IMR-90 (cell line): ENCODE results near the gene FAS. TPM values are rescaled to one million over a fixed set of nuclear protein-coding genes. Genes with fewer than 3 reads are reported as not detected.

ENCODE experiments used
- ATAC-seq: fragments of 200-7000 bp; cut with Tn5 transposase; 2 replicates; pipeline ENCODE4 v1.9.1; 2020; ENCODE audit warnings: low read depth, mild to moderate bottlenecking, moderate library complexity
- BruUV-seq: library from RNA; stranded (reverse); fragments of 400-500 nt; replicated peaks from 2 replicates; lab custom pipeline; 2021; lab: Mats Ljungman, UMichigan
- CTCF ChIA-PET: fragments of 300-600 bp; formaldehyde crosslinking; extraction: SDS; loops from one replicate; lab custom pipeline; 2021; ENCODE audit warnings: antibody characterized with exemption; lab: Yijun Ruan, JAX
- POLR2A ChIA-PET: fragments of 300-600 bp; sonication (Branson Sonifier 250); formaldehyde crosslinking; loops from one replicate; lab custom pipeline; 2022; ENCODE audit warnings: antibody characterized with exemption; ENCODE audit not compliant: unreplicated experiment; lab: Charles Lee
- DNase-seq: peaks from one replicate; pipeline ENCODE4 v3.0.0; 2013
- H2AFZ ChIP-seq: replicated peaks from 2 replicates; pipeline ENCODE3; 2013; ENCODE audit warnings: low read length, mild to moderate bottlenecking; ENCODE audit not compliant: poor library complexity
- H2AK5ac ChIP-seq: 2 replicates; pipeline ENCODE4 v1.6.1; 2013; ENCODE audit warnings: low read depth, low read length, inconsistent platforms
- H2AK9ac ChIP-seq: replicated peaks from 2 replicates; pipeline ENCODE3; 2013; ENCODE audit warnings: mild to moderate bottlenecking, low read depth, low read length, moderate library complexity; ENCODE audit not compliant: poor library complexity
- H2BK120ac ChIP-seq: 2 replicates; pipeline ENCODE4 v1.6.1; 2013; ENCODE audit warnings: low read depth, low read length, inconsistent platforms
- H2BK15ac ChIP-seq: 3 replicates; pipeline ENCODE4 v1.6.1; 2013; ENCODE audit warnings: low read depth, low read length, inconsistent platforms
- H2BK20ac ChIP-seq: 2 replicates; pipeline ENCODE4 v1.6.1; 2013; ENCODE audit warnings: low read depth, mild to moderate bottlenecking, inconsistent platforms, low read length, moderate library complexity
- H2BK5ac ChIP-seq: 2 replicates; pipeline ENCODE4 v1.6.1; 2013; ENCODE audit warnings: mild to moderate bottlenecking, low read depth, low read length, inconsistent platforms; ENCODE audit not compliant: poor library complexity, severe bottlenecking
- H3K14ac ChIP-seq: replicated peaks from 2 replicates; pipeline ENCODE4 v1.6.1; 2013; ENCODE audit warnings: low read depth, low read length, inconsistent platforms
- H3K18ac ChIP-seq: 2 replicates; pipeline ENCODE4 v1.6.1; 2013; ENCODE audit warnings: low read depth, low read length, control low read depth
- H3K23ac ChIP-seq: 2 replicates; pipeline ENCODE4 v1.6.1; 2013; ENCODE audit warnings: low read depth, low read length, inconsistent platforms
- H3K27ac ChIP-seq: 2 replicates; pipeline ENCODE4 v1.5.1; 2013; ENCODE audit warnings: mild to moderate bottlenecking, control low read depth, low read length; ENCODE audit not compliant: insufficient read depth
- H3K27me3 ChIP-seq: 2 replicates; pipeline ENCODE4 v1.6.1; 2013; ENCODE audit warnings: low read length; ENCODE audit not compliant: control insufficient read depth, insufficient read depth
- H3K36me3 ChIP-seq: 2 replicates; pipeline ENCODE4 v1.6.1; 2013; ENCODE audit warnings: low read length, mixed read lengths; ENCODE audit not compliant: control insufficient read depth, insufficient read depth
- H3K4ac ChIP-seq: 2 replicates; pipeline ENCODE4 v1.6.1; 2013; ENCODE audit warnings: low read depth, low read length, inconsistent platforms
- H3K4me1 ChIP-seq: 2 replicates; pipeline ENCODE4 v1.6.1; 2013; ENCODE audit warnings: low read length, mixed read lengths; ENCODE audit not compliant: control insufficient read depth, insufficient read depth
- H3K4me2 ChIP-seq: 2 replicates; pipeline ENCODE4 v1.6.1; 2013; ENCODE audit warnings: low read depth, mild to moderate bottlenecking, control low read depth, low read length, moderate library complexity
- H3K4me3 ChIP-seq: 2 replicates; pipeline ENCODE4 v1.5.1; 2013; ENCODE audit warnings: low read depth, mild to moderate bottlenecking, control low read depth, low read length, moderate library complexity; ENCODE audit not compliant: insufficient read depth
- H3K56ac ChIP-seq: 2 replicates; pipeline ENCODE4 v1.6.1; 2013; ENCODE audit warnings: low read length, inconsistent platforms; ENCODE audit not compliant: insufficient read depth; ENCODE audit errors: extremely low read depth
- H3K79me1 ChIP-seq, 2 experiments: 2 replicates each; pipeline ENCODE4 v1.6.1; 2013; ENCODE audit warnings: low read length in 2 of 2, inconsistent platforms in 1 of 2, low read depth in 1 of 2
- H3K9ac ChIP-seq: 2 replicates; pipeline ENCODE4 v1.6.1; 2013; ENCODE audit warnings: low read depth, low read length, control low read depth
- H3K9me1 ChIP-seq: 2 replicates; pipeline ENCODE4 v1.6.1; 2013; ENCODE audit warnings: low read length, inconsistent platforms; ENCODE audit not compliant: insufficient read depth
- H3K9me3 ChIP-seq: 2 replicates; pipeline ENCODE4 v1.6.1; 2013; ENCODE audit warnings: low read length; ENCODE audit not compliant: control insufficient read depth, insufficient read depth
- H4K20me1 ChIP-seq: 2 replicates; pipeline ENCODE4 v1.6.1; 2013; ENCODE audit warnings: low read length, inconsistent platforms; ENCODE audit not compliant: insufficient read depth
- H4K5ac ChIP-seq: 2 replicates; pipeline ENCODE4 v1.6.1; 2013; ENCODE audit warnings: mild to moderate bottlenecking, low read depth, low read length, control low read depth
- H4K8ac ChIP-seq, 2 experiments: 2 replicates each; pipeline ENCODE4 v1.6.1; 2013; ENCODE audit warnings: low read depth in 2 of 2, low read length in 2 of 2, control low read depth in 1 of 2, inconsistent platforms in 1 of 2
- H4K91ac ChIP-seq: 2 replicates; pipeline ENCODE4 v1.6.1; 2013; ENCODE audit warnings: low read depth, low read length, inconsistent platforms; ENCODE audit not compliant: insufficient read depth
- CHD1 ChIP-seq: IDR thresholded peaks from 2 replicates; pipeline ENCODE4 v1.6.1; 2012; ENCODE audit warnings: low read depth, low read length, improper control_type of control experiment
- MAFK ChIP-seq: IDR thresholded peaks from 2 replicates; pipeline ENCODE4 v1.6.1; 2012; ENCODE audit warnings: low read depth, low read length, improper control_type of control experiment
- WGBS, 2 experiments: methylation state at CpG; one replicate each; pipeline versions ENCODE4 v1.1.5 to v1.1.7; 2013; ENCODE audit warnings: missing lambda C conversion rate in 2 of 2; ENCODE audit not compliant: insufficient read length in 1 of 2; ENCODE audit errors: extremely low coverage in 2 of 2; 5-methylcytosine and 5-hydroxymethylcytosine counted together
- dilution Hi-C: fragments of 300-500 bp; cut with HindIII; formaldehyde crosslinking; loops from one replicate; pipeline ENCODE4 v1.14.3; 2018; ENCODE audit warnings: low sequenced_read_pairs; ENCODE audit not compliant: unreplicated experiment
- in situ Hi-C: fragments of 300-500 bp; cut with MboI; formaldehyde crosslinking; loops from 3 replicates; pipeline ENCODE4 v1.14.3; 2019; ENCODE audit warnings: low sequenced_read_pairs, inconsistent platforms, mixed read lengths
- intact Hi-C: fragments of 100-400 bp; cut with micrococcal nuclease; formaldehyde crosslinking; loops from 2 replicates; pipeline ENCODE4 v1.10.0; 2022
- polyA plus RNA-seq, 3 experiments: library from polyadenylated mRNA; depleted of rRNA; stranded (reverse); fragments of >200 nt; gene quantifications; 2 replicates each; pipeline ENCODE4 v1.2.3, GENCODE V29; 2012; ENCODE audit warnings: low replicate concordance in 1 of 3
- total RNA-seq: library from RNA; depleted of rRNA; stranded (reverse); fragments of >200 nt; gene quantifications from 2 replicates; pipeline ENCODE4 v1.2.3, GENCODE V29; 2012

The FAS gene
- total and polyA plus RNA-seq, 2 of the 4 experiments (the other 2 are of a cell fraction): 34.3 to 53.8 TPM

DNA sequence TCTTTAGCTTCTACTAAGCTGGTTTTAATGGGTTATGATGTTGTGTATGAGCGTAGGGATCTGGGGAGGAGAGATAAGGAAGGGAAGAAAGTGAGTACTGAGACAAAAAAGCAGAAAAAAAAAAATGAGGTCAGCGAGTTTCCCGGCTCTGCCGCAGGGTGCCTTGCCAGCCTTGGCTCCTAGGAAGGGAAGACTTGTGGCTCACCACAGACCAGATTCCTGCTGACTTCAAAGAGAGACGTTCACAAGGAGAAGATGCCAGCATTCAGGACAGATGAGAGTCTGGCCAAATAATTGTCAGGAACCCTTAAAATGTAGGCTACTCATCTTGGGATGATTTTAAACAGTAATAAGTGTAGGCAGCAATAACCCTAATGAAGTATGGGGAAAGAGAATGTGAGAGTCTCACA is 11.4 kb upstream of the FAS start:
- TF ChIP-seq MAFK (0 out of 2 replicates have a peak, but pooled peaks have one; percentile 10), CHD1 (no peak)
- no peak overlapping the region for H3K27ac ChIP-seq
- no peak overlapping the region for H4K91ac ChIP-seq
- no peak overlapping the region for H3K4me3 ChIP-seq
- H3K9ac ChIP-seq: no peak overlapping the region
- intact Hi-C loops: no loop called here
- no peak overlapping the region; the same call in 1 of the 2 replicates for H3K4me2 ChIP-seq
- H3K18ac ChIP-seq: no peak overlapping the region
- H2AFZ ChIP-seq: no peak overlapping the region
- no TSS peak for BruUV-seq
- no peak overlapping the region for H2BK5ac ChIP-seq
- in situ Hi-C loops: no loop called here
- peak overlapping the region in 1 of 2 experiments; percentile 44; a peak in 1 of 4 replicates for H4K8ac ChIP-seq
- whole genome bisulfite sequencing, 2 experiments: 0% methylated on average over 2 of the region's 5 CpGs; no CpG with 5 or more reads in 1 of the 2 experiments
- H2BK120ac ChIP-seq: no peak overlapping the region
- H2AK9ac ChIP-seq: no peak overlapping the region
- no peaks in the 10 kb centered on the region for H3K9me3 ChIP-seq
- H4K5ac ChIP-seq: no peak overlapping the region
- H3K79me1 ChIP-seq: peaks cover 24 to 51% of the 10 kb centered on the region in 2 experiments
- H3K9me1 ChIP-seq: peaks cover 10% of the 10 kb centered on the region; the same call in 1 of the 2 replicates
- H3K56ac ChIP-seq: no peak overlapping the region
- peak; percentile 76 for DNase-seq
- H3K23ac ChIP-seq: peak overlapping the region; percentile 11; the same call in 1 of the 2 replicates
- H3K4me1 ChIP-seq: peaks cover 6% of the 10 kb centered on the region
- dilution Hi-C loops: no loop called here
- no peak overlapping the region for H2AK5ac ChIP-seq
- no peak overlapping the region for H2BK20ac ChIP-seq
- peak; percentile 40 for ATAC-seq
- POLR2A ChIA-PET: interaction anchor here (1.1 kb wide), 1 partner anchor 30 kb away, joined by 3 read pairs; no protein-coding TSS in a partner anchor
- no peaks in the 10 kb centered on the region for H3K27me3 ChIP-seq
- no peak overlapping the region; the same call in 2 of the 3 replicates for H2BK15ac ChIP-seq
- no peaks in the 10 kb centered on the region; the same call in 1 of the 2 replicates for H3K36me3 ChIP-seq
- CTCF ChIA-PET: interaction anchor here (1.4 kb wide), 1 partner anchor 8 kb away, joined by 6 read pairs; no protein-coding TSS in a partner anchor
- no peak overlapping the region for H3K4ac ChIP-seq
- H4K20me1 ChIP-seq: 0 out of 2 replicates have a peak, but pooled peaks cover 3% of the 10 kb centered on the region
- no peak overlapping the region for H3K14ac ChIP-seq
